ENCODE results near the gene CARD8. TPM values are rescaled to one million over a fixed set of nuclear protein-coding genes. Genes with fewer than 3 reads are reported as not detected.

CARD8 gene
- total and polyA plus RNA-seq, 2 experiments from 2014 or later: 16.6 to 17.1 TPM

DNA sequence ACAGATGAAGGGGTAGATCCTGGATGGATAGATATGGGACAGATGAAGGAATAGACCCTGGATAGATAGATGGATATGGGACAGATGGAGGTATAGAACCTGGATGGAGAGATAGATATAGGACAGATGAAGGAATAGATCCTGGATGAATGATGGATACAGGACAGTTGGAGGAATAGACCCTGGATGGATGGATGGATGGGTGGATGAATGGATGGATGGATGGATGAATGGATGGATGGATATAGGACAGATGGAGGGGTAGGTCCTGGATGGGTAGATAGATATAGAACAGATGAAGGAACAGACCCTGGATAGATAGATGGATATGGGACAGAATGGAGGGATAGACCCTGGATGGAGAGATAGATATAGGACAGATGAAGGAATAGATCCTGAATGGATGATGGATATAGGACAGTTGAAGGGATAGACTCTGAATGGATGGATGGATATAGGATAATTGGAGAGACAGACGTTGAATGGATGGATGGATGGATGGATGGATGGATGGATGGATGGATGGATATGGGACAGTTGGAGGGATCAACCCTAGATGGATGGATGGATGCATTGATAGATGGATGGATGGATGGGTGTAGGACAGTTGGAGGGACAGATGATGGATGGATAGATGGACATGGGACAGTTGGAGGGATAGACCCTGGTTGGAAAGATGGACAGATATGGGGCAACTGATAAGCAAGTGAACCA lies 46.3 kb upstream of the CARD8 start:
- Mint-ChIP-seq H3K27ac (no peak overlapping the region), H3K9me3 (no peaks in the 10 kb centered on the region), H3K4me3 (no peak overlapping the region), H3K27me3 (ENCODE audit: insufficient read depth, low read depth, poor library complexity) (peaks cover 12% of the 10 kb centered on the region), H3K4me1 (no peaks in the 10 kb centered on the region; the same call in none of the 3 replicates), H3K36me3 (ENCODE audit: low read depth) (no peaks in the 10 kb centered on the region; the same call in 2 of the 3 replicates)
- TF ChIP-seq CREB1 (CRISPR knock-in tag; IDR thresholded peaks at IDR 0.05; ENCODE audit: low read depth) (no peak), NANOG (IDR thresholded peaks at IDR 0.05; ENCODE audit: borderline replicate concordance) (no peak), STAT1 (IDR thresholded peaks at IDR 0.05; ENCODE audit: unreplicated experiment) (no peak), ZNF462 (CRISPR knock-in tag; IDR thresholded peaks at IDR 0.05) (no peak), JUNB (IDR thresholded peaks at IDR 0.05; ENCODE audit: unreplicated experiment) (no peak)
- TF ChIP-seq, protein P1, sequence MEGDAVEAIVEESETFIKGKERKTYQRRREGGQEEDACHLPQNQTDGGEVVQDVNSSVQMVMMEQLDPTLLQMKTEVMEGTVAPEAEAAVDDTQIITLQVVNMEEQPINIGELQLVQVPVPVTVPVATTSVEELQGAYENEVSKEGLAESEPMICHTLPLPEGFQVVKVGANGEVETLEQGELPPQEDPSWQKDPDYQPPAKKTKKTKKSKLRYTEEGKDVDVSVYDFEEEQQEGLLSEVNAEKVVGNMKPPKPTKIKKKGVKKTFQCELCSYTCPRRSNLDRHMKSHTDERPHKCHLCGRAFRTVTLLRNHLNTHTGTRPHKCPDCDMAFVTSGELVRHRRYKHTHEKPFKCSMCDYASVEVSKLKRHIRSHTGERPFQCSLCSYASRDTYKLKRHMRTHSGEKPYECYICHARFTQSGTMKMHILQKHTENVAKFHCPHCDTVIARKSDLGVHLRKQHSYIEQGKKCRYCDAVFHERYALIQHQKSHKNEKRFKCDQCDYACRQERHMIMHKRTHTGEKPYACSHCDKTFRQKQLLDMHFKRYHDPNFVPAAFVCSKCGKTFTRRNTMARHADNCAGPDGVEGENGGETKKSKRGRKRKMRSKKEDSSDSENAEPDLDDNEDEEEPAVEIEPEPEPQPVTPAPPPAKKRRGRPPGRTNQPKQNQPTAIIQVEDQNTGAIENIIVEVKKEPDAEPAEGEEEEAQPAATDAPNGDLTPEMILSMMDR (conservative IDR thresholded peaks at IDR 0.05; ENCODE audit: low read depth in 2 of 2): no peak
- TF ChIP-seq, protein P2, sequence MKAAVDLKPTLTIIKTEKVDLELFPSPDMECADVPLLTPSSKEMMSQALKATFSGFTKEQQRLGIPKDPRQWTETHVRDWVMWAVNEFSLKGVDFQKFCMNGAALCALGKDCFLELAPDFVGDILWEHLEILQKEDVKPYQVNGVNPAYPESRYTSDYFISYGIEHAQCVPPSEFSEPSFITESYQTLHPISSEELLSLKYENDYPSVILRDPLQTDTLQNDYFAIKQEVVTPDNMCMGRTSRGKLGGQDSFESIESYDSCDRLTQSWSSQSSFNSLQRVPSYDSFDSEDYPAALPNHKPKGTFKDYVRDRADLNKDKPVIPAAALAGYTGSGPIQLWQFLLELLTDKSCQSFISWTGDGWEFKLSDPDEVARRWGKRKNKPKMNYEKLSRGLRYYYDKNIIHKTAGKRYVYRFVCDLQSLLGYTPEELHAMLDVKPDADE (IDR thresholded peaks at IDR 0.05): no peak
- ATAC-seq: no peak
- Histone ChIP-seq H3K4me3 (no peak overlapping the region), H3K79me2 (replicated peaks; ENCODE audit: insufficient read depth) (no peaks in the 10 kb centered on the region), H3K36me3 (ENCODE audit: insufficient read depth) (no peaks in the 10 kb centered on the region), H3K9me2 (ENCODE audit: insufficient read depth) (0 out of 2 replicates have a peak, but pooled peaks cover 3% of the 10 kb centered on the region), H3F3A (replicated peaks; ENCODE audit: low read depth) (no peaks in the 10 kb centered on the region), H2AFZ (no peak overlapping the region), H3K4me1 (ENCODE audit: insufficient read depth) (no peaks in the 10 kb centered on the region), H4K20me1 (replicated peaks; ENCODE audit: insufficient read depth) (no peaks in the 10 kb centered on the region), H3K4me2 (no peak overlapping the region), H3K27ac (ENCODE audit: low read depth) (no peak overlapping the region), H3K27me3 (ENCODE audit: insufficient read depth) (no peaks in the 10 kb centered on the region)
- DNase-seq (ENCODE audit: low spot score): no peak

Measured in GM23338 (cell line).